WTC11 (cell line): Measurements from ENCODE around the gene TTC33.

ENCODE experiments used
- ATF6 ChIP-seq: sonication (generic); formaldehyde crosslinking; IDR thresholded peaks from 2 replicates; pipeline ENCODE4 v1.8.1; 2023; ENCODE audit warnings: mild to moderate bottlenecking, missing genetic modification reagents
- CREB1 ChIP-seq: sonication (generic); formaldehyde crosslinking; IDR thresholded peaks from 2 replicates; pipeline ENCODE4 v1.8.0; 2023; ENCODE audit warnings: mild to moderate bottlenecking, missing genetic modification reagents
- FOXK1 ChIP-seq: sonication (generic); formaldehyde crosslinking; IDR thresholded peaks from 2 replicates; pipeline ENCODE4 v1.8.0; 2022; ENCODE audit warnings: mild to moderate bottlenecking, moderate library complexity, missing genetic modification reagents
- IRF2 ChIP-seq: sonication (generic); formaldehyde crosslinking; IDR thresholded peaks from 2 replicates; pipeline ENCODE4 v1.8.0; 2022; ENCODE audit warnings: low read depth, missing genetic modification reagents, borderline replicate concordance
- KAT7 ChIP-seq: sonication (generic); formaldehyde crosslinking; IDR thresholded peaks from 2 replicates; pipeline ENCODE4 v1.8.1; 2023; ENCODE audit warnings: missing genetic modification reagents, mild to moderate bottlenecking, borderline replicate concordance
- NFYB ChIP-seq: sonication (generic); formaldehyde crosslinking; conservative IDR thresholded peaks from 2 replicates; pipeline ENCODE4 v1.8.0; 2022; ENCODE audit warnings: low read depth, missing genetic modification reagents
- NR3C1 ChIP-seq: sonication (generic); formaldehyde crosslinking; conservative IDR thresholded peaks from 2 replicates; pipeline ENCODE4 v1.8.1; 2023; ENCODE audit warnings: low read depth, mild to moderate bottlenecking, missing genetic modification reagents
- TF ChIP-seq, protein P1 (sequence below): fragments of 200-600 bp; IDR thresholded peaks from 2 replicates; pipeline ENCODE4 v1.8.0; 2022; ENCODE audit warnings: antibody characterized with exemption
- TF ChIP-seq, protein P2 (sequence below): sonication (generic); formaldehyde crosslinking; IDR thresholded peaks from 2 replicates; pipeline ENCODE4 v1.8.0; 2022; ENCODE audit warnings: mild to moderate bottlenecking, missing genetic modification reagents
- TF ChIP-seq, protein P3 (sequence below): sonication (generic); formaldehyde crosslinking; IDR thresholded peaks from 2 replicates; pipeline ENCODE4 v1.8.0; 2022; ENCODE audit warnings: mild to moderate bottlenecking, missing genetic modification reagents
- TF ChIP-seq, protein P4 (sequence below): fragments of 250-450 bp; sonication (Bioruptor Pico); IDR thresholded peaks from 2 replicates; pipeline ENCODE4 v1.9.0; 2021; ENCODE audit warnings: mild to moderate bottlenecking, borderline replicate concordance

GRCh38 chr5:40678460-40679147 lies 77.2 kb downstream of the TTC33 start:
- TF ChIP-seq, protein P1, sequence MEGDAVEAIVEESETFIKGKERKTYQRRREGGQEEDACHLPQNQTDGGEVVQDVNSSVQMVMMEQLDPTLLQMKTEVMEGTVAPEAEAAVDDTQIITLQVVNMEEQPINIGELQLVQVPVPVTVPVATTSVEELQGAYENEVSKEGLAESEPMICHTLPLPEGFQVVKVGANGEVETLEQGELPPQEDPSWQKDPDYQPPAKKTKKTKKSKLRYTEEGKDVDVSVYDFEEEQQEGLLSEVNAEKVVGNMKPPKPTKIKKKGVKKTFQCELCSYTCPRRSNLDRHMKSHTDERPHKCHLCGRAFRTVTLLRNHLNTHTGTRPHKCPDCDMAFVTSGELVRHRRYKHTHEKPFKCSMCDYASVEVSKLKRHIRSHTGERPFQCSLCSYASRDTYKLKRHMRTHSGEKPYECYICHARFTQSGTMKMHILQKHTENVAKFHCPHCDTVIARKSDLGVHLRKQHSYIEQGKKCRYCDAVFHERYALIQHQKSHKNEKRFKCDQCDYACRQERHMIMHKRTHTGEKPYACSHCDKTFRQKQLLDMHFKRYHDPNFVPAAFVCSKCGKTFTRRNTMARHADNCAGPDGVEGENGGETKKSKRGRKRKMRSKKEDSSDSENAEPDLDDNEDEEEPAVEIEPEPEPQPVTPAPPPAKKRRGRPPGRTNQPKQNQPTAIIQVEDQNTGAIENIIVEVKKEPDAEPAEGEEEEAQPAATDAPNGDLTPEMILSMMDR, result no peak
- TF ChIP-seq, protein P2, sequence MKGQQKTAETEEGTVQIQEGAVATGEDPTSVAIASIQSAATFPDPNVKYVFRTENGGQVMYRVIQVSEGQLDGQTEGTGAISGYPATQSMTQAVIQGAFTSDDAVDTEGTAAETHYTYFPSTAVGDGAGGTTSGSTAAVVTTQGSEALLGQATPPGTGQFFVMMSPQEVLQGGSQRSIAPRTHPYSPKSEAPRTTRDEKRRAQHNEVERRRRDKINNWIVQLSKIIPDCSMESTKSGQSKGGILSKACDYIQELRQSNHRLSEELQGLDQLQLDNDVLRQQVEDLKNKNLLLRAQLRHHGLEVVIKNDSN (CRISPR knock-in tag), result no peak
- TF ChIP-seq NR3C1 (CRISPR knock-in tag) (no peak), IRF2 (CRISPR knock-in tag) (no peak), CREB1 (CRISPR knock-in tag) (no peak), ATF6 (CRISPR knock-in tag) (no peak), FOXK1 (CRISPR knock-in tag) (no peak), KAT7 (CRISPR knock-in tag) (no peak), NFYB (no peak)
- TF ChIP-seq, protein P3, sequence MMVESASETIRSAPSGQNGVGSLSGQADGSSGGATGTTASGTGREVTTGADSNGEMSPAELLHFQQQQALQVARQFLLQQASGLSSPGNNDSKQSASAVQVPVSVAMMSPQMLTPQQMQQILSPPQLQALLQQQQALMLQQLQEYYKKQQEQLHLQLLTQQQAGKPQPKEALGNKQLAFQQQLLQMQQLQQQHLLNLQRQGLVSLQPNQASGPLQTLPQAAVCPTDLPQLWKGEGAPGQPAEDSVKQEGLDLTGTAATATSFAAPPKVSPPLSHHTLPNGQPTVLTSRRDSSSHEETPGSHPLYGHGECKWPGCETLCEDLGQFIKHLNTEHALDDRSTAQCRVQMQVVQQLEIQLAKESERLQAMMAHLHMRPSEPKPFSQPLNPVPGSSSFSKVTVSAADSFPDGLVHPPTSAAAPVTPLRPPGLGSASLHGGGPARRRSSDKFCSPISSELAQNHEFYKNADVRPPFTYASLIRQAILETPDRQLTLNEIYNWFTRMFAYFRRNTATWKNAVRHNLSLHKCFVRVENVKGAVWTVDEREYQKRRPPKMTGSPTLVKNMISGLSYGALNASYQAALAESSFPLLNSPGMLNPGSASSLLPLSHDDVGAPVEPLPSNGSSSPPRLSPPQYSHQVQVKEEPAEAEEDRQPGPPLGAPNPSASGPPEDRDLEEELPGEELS (CRISPR knock-in tag), result no peak
- TF ChIP-seq, protein P4, sequence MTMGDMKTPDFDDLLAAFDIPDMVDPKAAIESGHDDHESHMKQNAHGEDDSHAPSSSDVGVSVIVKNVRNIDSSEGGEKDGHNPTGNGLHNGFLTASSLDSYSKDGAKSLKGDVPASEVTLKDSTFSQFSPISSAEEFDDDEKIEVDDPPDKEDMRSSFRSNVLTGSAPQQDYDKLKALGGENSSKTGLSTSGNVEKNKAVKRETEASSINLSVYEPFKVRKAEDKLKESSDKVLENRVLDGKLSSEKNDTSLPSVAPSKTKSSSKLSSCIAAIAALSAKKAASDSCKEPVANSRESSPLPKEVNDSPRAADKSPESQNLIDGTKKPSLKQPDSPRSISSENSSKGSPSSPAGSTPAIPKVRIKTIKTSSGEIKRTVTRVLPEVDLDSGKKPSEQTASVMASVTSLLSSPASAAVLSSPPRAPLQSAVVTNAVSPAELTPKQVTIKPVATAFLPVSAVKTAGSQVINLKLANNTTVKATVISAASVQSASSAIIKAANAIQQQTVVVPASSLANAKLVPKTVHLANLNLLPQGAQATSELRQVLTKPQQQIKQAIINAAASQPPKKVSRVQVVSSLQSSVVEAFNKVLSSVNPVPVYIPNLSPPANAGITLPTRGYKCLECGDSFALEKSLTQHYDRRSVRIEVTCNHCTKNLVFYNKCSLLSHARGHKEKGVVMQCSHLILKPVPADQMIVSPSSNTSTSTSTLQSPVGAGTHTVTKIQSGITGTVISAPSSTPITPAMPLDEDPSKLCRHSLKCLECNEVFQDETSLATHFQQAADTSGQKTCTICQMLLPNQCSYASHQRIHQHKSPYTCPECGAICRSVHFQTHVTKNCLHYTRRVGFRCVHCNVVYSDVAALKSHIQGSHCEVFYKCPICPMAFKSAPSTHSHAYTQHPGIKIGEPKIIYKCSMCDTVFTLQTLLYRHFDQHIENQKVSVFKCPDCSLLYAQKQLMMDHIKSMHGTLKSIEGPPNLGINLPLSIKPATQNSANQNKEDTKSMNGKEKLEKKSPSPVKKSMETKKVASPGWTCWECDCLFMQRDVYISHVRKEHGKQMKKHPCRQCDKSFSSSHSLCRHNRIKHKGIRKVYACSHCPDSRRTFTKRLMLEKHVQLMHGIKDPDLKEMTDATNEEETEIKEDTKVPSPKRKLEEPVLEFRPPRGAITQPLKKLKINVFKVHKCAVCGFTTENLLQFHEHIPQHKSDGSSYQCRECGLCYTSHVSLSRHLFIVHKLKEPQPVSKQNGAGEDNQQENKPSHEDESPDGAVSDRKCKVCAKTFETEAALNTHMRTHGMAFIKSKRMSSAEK (CRISPR knock-in tag), result no peak
